Measurements from ENCODE around the gene ATG9A. TPM values are rescaled to one million over a fixed set of nuclear protein-coding genes. Genes with fewer than 3 reads are reported as not detected.

ATG9A gene
- total RNA-seq, 1 donor from 2014 or later = 48.8 TPM

GRCh38 chr2:219183151-219183772, 46.2 kb downstream of the ATG9A start:
- Histone ChIP-seq H3K4me2 (ENCODE audit: low read length) (no peak overlapping the region), H3K27ac (ENCODE audit: low read depth, low read length) (no peak overlapping the region), H3K9ac (ENCODE audit: low read length) (no peak overlapping the region), H3K36me3 (ENCODE audit: insufficient read depth, low read length) (peaks cover 30% of the 10 kb centered on the region), H3K79me2 (ENCODE audit: insufficient read depth, low read length) (peaks cover 27% of the 10 kb centered on the region), H3K4me1 (ENCODE audit: insufficient read depth, low read length) (peaks cover 9% of the 10 kb centered on the region), H3K27me3 (ENCODE audit: insufficient read depth, low read length) (no peaks in the 10 kb centered on the region), H4K20me1 (ENCODE audit: insufficient read depth, low read length) (peaks cover 34% of the 10 kb centered on the region), H3K4me3 (ENCODE audit: insufficient read depth, low read depth, low read length) (no peak overlapping the region), H2AFZ (ENCODE audit: low read depth, low read length) (no peak overlapping the region), H3K9me3 (ENCODE audit: insufficient read depth, low read depth, low read length) (no peaks in the 10 kb centered on the region)
- TF ChIP-seq CTCF (IDR thresholded peaks at IDR 0.05; ENCODE audit: insufficient read depth, low read depth, low read length) (no peak), EZH2 (IDR thresholded peaks at IDR 0.05; ENCODE audit: insufficient read depth, low read length) (no peak)
- FAIRE-seq (no peak), DNase-seq (ENCODE audit: low read depth) (no peak)
- no peak overlapping the region for H3K27ac Mint-ChIP-seq (ENCODE audit: unreplicated experiment)
- H3K9me3 Mint-ChIP-seq (ENCODE audit: unreplicated experiment) = peaks cover 1% of the 10 kb centered on the region
- no peaks in the 10 kb centered on the region for H3K27me3 Mint-ChIP-seq (ENCODE audit: low read depth, unreplicated experiment)
- no peak overlapping the region for H3K4me3 Mint-ChIP-seq (ENCODE audit: unreplicated experiment)
- H3K4me1 Mint-ChIP-seq (ENCODE audit: low read depth, unreplicated experiment) = peaks cover 3% of the 10 kb centered on the region
- H3K36me3 Mint-ChIP-seq (ENCODE audit: low read depth, unreplicated experiment) = peaks cover 16% of the 10 kb centered on the region

- peaks cover 30% of the 10 kb centered on the region for H3K36me3 ChIP-seq (ENCODE audit: insufficient read depth, low read length)
- no peak overlapping the region for H3K4me3 ChIP-seq (ENCODE audit: insufficient read depth, low read depth, low read length)
- Mint-ChIP-seq H3K9me3 (ENCODE audit: unreplicated experiment) (peaks cover 1% of the 10 kb centered on the region), H3K4me3 (ENCODE audit: unreplicated experiment) (no peak overlapping the region), H3K27ac (ENCODE audit: unreplicated experiment) (no peak overlapping the region), H3K36me3 (ENCODE audit: low read depth, unreplicated experiment) (peaks cover 16% of the 10 kb centered on the region), H3K27me3 (ENCODE audit: low read depth, unreplicated experiment) (no peaks in the 10 kb centered on the region), H3K4me1 (ENCODE audit: low read depth, unreplicated experiment) (peaks cover 6% of the 10 kb centered on the region)
- no peak overlapping the region for H3K4me2 ChIP-seq (ENCODE audit: low read length)
- no peak overlapping the region for H3K27ac ChIP-seq (ENCODE audit: low read depth, low read length)
- H3K27me3 ChIP-seq (ENCODE audit: insufficient read depth, low read length) = no peaks in the 10 kb centered on the region
- peaks cover 34% of the 10 kb centered on the region for H4K20me1 ChIP-seq (ENCODE audit: insufficient read depth, low read length)
- no peak overlapping the region for H3K9ac ChIP-seq (ENCODE audit: low read length)
- peaks cover 27% of the 10 kb centered on the region for H3K79me2 ChIP-seq (ENCODE audit: insufficient read depth, low read length)
- DNase-seq (ENCODE audit: low read depth) = no peak
- H3K4me1 ChIP-seq (ENCODE audit: insufficient read depth, low read length) = peaks cover 10% of the 10 kb centered on the region
- TF ChIP-seq CTCF (IDR thresholded peaks at IDR 0.05; ENCODE audit: insufficient read depth, low read depth, low read length) (no peak), EZH2 (IDR thresholded peaks at IDR 0.05; ENCODE audit: insufficient read depth, low read length) (no peak)
- H2AFZ ChIP-seq (ENCODE audit: low read depth, low read length) = no peak overlapping the region
- FAIRE-seq = no peak
- H3K9me3 ChIP-seq (ENCODE audit: insufficient read depth, low read depth, low read length) = no peaks in the 10 kb centered on the region
These were observed 46.9 kb downstream of the ATG9A start for GRCh38 chr2:219182331-219183150.

Data from astrocyte (in vitro differentiated cells and primary cell).